ENCODE data around the gene COA1.

DNA sequence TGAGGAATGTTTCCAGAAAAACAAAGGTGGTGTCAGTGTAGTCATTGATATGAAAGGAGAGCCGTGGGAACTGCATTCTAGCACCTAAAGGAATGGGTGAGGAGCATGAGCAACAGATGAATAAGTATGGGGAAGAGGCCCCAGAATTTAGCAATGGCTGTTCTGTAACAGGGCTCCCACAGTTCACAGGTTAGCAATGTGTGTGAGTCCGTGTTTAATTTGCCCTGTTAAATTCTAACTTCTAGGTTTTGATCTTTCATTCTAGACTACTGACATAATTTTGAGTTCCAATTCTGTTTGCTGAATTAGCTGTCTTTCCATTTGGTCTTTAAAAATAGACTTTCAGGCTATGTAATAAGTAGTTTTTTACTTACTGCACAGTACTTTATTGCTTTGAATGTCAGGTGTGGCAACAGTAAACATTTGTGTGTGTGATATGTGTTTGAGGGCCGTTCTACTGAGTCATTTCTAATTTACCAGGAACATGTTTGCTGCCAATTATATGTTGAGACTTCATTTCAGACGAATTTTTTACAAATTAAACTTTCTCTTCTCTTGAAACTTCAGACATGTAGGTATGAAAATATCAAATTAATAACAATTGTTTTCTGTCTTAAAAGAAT is 137.7 kb downstream of the COA1 start:
- TF ChIP-seq, protein P1, sequence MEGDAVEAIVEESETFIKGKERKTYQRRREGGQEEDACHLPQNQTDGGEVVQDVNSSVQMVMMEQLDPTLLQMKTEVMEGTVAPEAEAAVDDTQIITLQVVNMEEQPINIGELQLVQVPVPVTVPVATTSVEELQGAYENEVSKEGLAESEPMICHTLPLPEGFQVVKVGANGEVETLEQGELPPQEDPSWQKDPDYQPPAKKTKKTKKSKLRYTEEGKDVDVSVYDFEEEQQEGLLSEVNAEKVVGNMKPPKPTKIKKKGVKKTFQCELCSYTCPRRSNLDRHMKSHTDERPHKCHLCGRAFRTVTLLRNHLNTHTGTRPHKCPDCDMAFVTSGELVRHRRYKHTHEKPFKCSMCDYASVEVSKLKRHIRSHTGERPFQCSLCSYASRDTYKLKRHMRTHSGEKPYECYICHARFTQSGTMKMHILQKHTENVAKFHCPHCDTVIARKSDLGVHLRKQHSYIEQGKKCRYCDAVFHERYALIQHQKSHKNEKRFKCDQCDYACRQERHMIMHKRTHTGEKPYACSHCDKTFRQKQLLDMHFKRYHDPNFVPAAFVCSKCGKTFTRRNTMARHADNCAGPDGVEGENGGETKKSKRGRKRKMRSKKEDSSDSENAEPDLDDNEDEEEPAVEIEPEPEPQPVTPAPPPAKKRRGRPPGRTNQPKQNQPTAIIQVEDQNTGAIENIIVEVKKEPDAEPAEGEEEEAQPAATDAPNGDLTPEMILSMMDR (conservative IDR thresholded peaks at IDR 0.05; ENCODE audit: low read length) = no peak
- no peak for TF ChIP-seq EZH2phosphoT487 (IDR thresholded peaks at IDR 0.05; ENCODE audit: borderline replicate concordance, low read depth, low read length)
